GM12878 (cell line): ENCODE measurements around the gene DDX20. TPM values are rescaled to one million over a fixed set of nuclear protein-coding genes. Genes with fewer than 3 reads are reported as not detected.
A peak's percentile ranks its signal among the peaks of the same experiment; 100 is the strongest.

Experiments used
- ATAC-seq: fragments of 200-7000 bp; cut with Tn5 transposase; 3 replicates; pipeline ENCODE4 v1.9.1; 2020; ENCODE audit warnings: mild to moderate bottlenecking, moderate library complexity
- BruUV-seq: library from RNA; stranded (reverse); fragments of 400-500 nt; replicated peaks from 2 replicates; lab custom pipeline; 2021; lab: Mats Ljungman, UMichigan
- CTCF ChIA-PET: fragments of 300-600 bp; sonication (Branson Sonifier 250); formaldehyde crosslinking; extraction: SDS; loops from one replicate; lab custom pipeline; 2021; ENCODE audit warnings: inconsistent platforms; lab: Yijun Ruan, JAX
- POLR2A ChIA-PET: fragments of 350-600 bp; formaldehyde crosslinking; extraction: SDS; loops from one replicate; lab custom pipeline; 2021; ENCODE audit warnings: inconsistent platforms; lab: Charles Lee
- RAD21 ChIA-PET: fragments of 300-600 bp; sonication (Branson Sonifier 250); formaldehyde crosslinking; loops from one replicate; lab custom pipeline; 2023; ENCODE audit warnings: antibody characterized with exemption; ENCODE audit not compliant: unreplicated experiment; lab: Charles Lee
- SMC1A ChIA-PET: fragments of 300-600 bp; sonication (Branson Sonifier 250); formaldehyde crosslinking; loops from one replicate; lab custom pipeline; 2023; ENCODE audit not compliant: unreplicated experiment, uncharacterized antibody; lab: Charles Lee
- DNase-seq: peaks from one replicate; pipeline ENCODE4 v3.0.0-alpha.2; 2011; ENCODE audit warnings: low read depth, low spot score
- FAIRE-seq: peaks from 3 replicates; lab custom pipeline; 2011; peaks lifted over from hg19 to GRCh38; lab: Jason Lieb, UNC
- H2AFZ ChIP-seq: 2 replicates; pipeline ENCODE4 v1.6.0; 2011; ENCODE audit warnings: low read depth, low read length, control low read depth; ENCODE audit not compliant: control insufficient read depth
- H3K27ac ChIP-seq: 2 replicates; pipeline ENCODE4 v1.5.1; 2011; ENCODE audit warnings: control low read depth; ENCODE audit not compliant: control insufficient read depth, insufficient read depth
- H3K27me3 ChIP-seq, 2 experiments: replicated peaks in 1 of 2; 2 replicates each; pipeline versions ENCODE4 v1.6.0 to v1.6.1; 2011; ENCODE audit warnings: low read length in 1 of 2; ENCODE audit not compliant: control insufficient read depth in 2 of 2, insufficient read depth in 2 of 2
- H3K36me3 ChIP-seq, 2 experiments: 2 replicates each; pipeline ENCODE4 v1.5.1; 2011; ENCODE audit warnings: low read length in 1 of 2; ENCODE audit not compliant: control insufficient read depth in 2 of 2, insufficient read depth in 2 of 2
- H3K4me1 ChIP-seq: 2 replicates; pipeline ENCODE4 v1.6.1; 2011; ENCODE audit warnings: mild to moderate bottlenecking, low read length, moderate library complexity, mixed read lengths; ENCODE audit not compliant: control insufficient read depth, insufficient read depth
- H3K4me2 ChIP-seq: 2 replicates; pipeline ENCODE4 v1.6.0; 2011; ENCODE audit warnings: control low read depth; ENCODE audit not compliant: control insufficient read depth, insufficient read depth
- H3K4me3 ChIP-seq: fragments of 200-600 bp; sonication (generic); 2 replicates; pipeline ENCODE4 v1.5.1; 2016
- H3K79me2 ChIP-seq: 2 replicates; pipeline ENCODE4 v1.6.0; 2011; ENCODE audit warnings: low read length; ENCODE audit not compliant: control insufficient read depth, insufficient read depth
- H3K9ac ChIP-seq: 2 replicates; pipeline ENCODE4 v1.8.0; 2011; ENCODE audit warnings: low read length, control low read depth, mixed read lengths; ENCODE audit not compliant: control insufficient read depth, insufficient read depth
- H3K9me3 ChIP-seq: replicated peaks from 3 replicates; pipeline ENCODE4 v1.5.1; 2011; ENCODE audit warnings: mild to moderate bottlenecking, low read length; ENCODE audit not compliant: control insufficient read depth, insufficient read depth
- H4K20me1 ChIP-seq: 2 replicates; pipeline ENCODE4 v1.6.0; 2011; ENCODE audit not compliant: control insufficient read depth, insufficient read depth
- CTCF ChIP-seq, 3 experiments: IDR thresholded peaks in 2 of 3; conservative IDR thresholded peaks in 1 of 3; 2 replicates each; pipeline ENCODE4 v1.5.1; 2011; ENCODE audit warnings: low read depth in 3 of 3, low read length in 3 of 3, mild to moderate bottlenecking in 3 of 3, control low read depth in 2 of 3, moderate library complexity in 2 of 3, inconsistent platforms in 1 of 3, mixed read lengths in 1 of 3; ENCODE audit not compliant: control insufficient read depth in 2 of 3, insufficient read depth in 1 of 3; ENCODE audit errors: extremely low read depth in 1 of 3
- MEF2B ChIP-seq: fragments of 450-650 bp; IDR thresholded peaks from 2 replicates; pipeline ENCODE4 v1.6.1; 2018; ENCODE audit warnings: mild to moderate bottlenecking, moderate library complexity; ENCODE audit not compliant: partially characterized antibody, poor library complexity, severe bottlenecking
- MXI1 ChIP-seq: fragments of 150-350 bp; IDR thresholded peaks from 2 replicates; pipeline ENCODE4 v1.6.1; 2011; ENCODE audit warnings: low read depth, mild to moderate bottlenecking, inconsistent platforms, low read length, improper control_type of control experiment
- NR2C1 ChIP-seq: fragments of 450-650 bp; IDR thresholded peaks from 2 replicates; pipeline ENCODE4 v1.6.1; 2017; ENCODE audit warnings: antibody characterized with exemption, mild to moderate bottlenecking, moderate library complexity
- POLR2AphosphoS2 ChIP-seq: IDR thresholded peaks from 2 replicates; pipeline ENCODE4 v1.6.1; 2011; ENCODE audit warnings: low read depth, mild to moderate bottlenecking, low read length, improper control_type of control experiment, moderate library complexity
- SRF ChIP-seq, 2 experiments: IDR thresholded peaks; 2 replicates each; pipeline ENCODE4 v1.6.1; 2011; ENCODE audit warnings: low read depth in 2 of 2, low read length in 2 of 2, mild to moderate bottlenecking in 1 of 2, moderate library complexity in 1 of 2
- ZZZ3 ChIP-seq: IDR thresholded peaks from 2 replicates; pipeline ENCODE4 v1.6.1; 2011; ENCODE audit warnings: low read depth; ENCODE audit not compliant: control insufficient read depth, insufficient read length
- WGBS: methylation state at CpG from one replicate; pipeline ENCODE4 v1.1.6; 2016; ENCODE audit warnings: low lambda C conversion rate; ENCODE audit not compliant: insufficient replicate concordance, insufficient coverage; ENCODE audit errors: missing lambda C conversion rate; 5-methylcytosine and 5-hydroxymethylcytosine counted together
- in situ Hi-C: fragments of 300-500 bp; cut with MboI; formaldehyde crosslinking; loops from 9 replicates; pipeline ENCODE4 v1.14.3; 2018; ENCODE audit warnings: mixed read lengths
- intact Hi-C: fragments of 100-400 bp; cut with micrococcal nuclease; formaldehyde crosslinking; loops from one replicate; pipeline ENCODE4 v1.14.2; 2022; ENCODE audit not compliant: unreplicated experiment
- polyA plus RNA-seq, 11 experiments: library from polyadenylated mRNA; depleted of rRNA in 4 of 11; unstranded in 6 of 11; stranded (reverse) in 5 of 11; fragments of >200 nt; fragmentation: Nextera tagmentation in 4 of 11; fragmentation: Illumina TruSeq in 1 of 11; extraction: Ambion mirVana in 4 of 11; extraction: Trizol in 1 of 11; gene quantifications; 1 replicate in 1 of 11; 2 replicates in 10 of 11; pipeline versions ENCODE4 v1.2.1 to v1.2.3, GENCODE V29; 2011 to 2016; ENCODE audit warnings: inconsistent platforms in 2 of 11, missing spikeins in 2 of 11, low read depth in 1 of 11
- total RNA-seq, 4 experiments: library from RNA; depleted of rRNA in 3 of 4; stranded (reverse); fragments of >200 nt in 3 of 4; fragmentation: Illumina TruSeq in 1 of 4; extraction: Trizol in 1 of 4; gene quantifications; 2 replicates each; pipeline versions ENCODE4 v1.2.1 to v1.2.3, GENCODE V29; 2013 to 2021

DDX20 gene
- total and polyA plus RNA-seq, 10 of the 15 experiments (the other 5 are each of a cell fraction or from before 2014, with no cell fraction given) = 7.2 to 30.6 (median 25.1) TPM

- ChIA-PET SMC1A (no interaction called here), RAD21 (no interaction called here), POLR2A (no interaction called here), CTCF (no interaction called here)
- Histone ChIP-seq H3K36me3 (no peaks in the 10 kb centered on the region), H3K27ac (no peak overlapping the region), H3K79me2 (no peaks in the 10 kb centered on the region), H3K4me3 (no peak overlapping the region), H3K4me1 (no peaks in the 10 kb centered on the region), H3K4me2 (no peak overlapping the region), H3K9ac (no peak overlapping the region), H3K9me3 (no peaks in the 10 kb centered on the region), H2AFZ (no peak overlapping the region), H3K27me3 (peaks cover 0 to 9% of the 10 kb centered on the region in 2 experiments), H4K20me1 (no peaks in the 10 kb centered on the region; the same call in 1 of the 2 replicates)
- FAIRE-seq = no peak
- no peak for DNase-seq
- 25% methylated on average over 4 of the region's 4 CpGs for WGBS
- in situ Hi-C loops (no loop called here), intact Hi-C loops (no loop called here)
- no TSS peak for BruUV-seq
- ATAC-seq = no peak
- TF ChIP-seq MXI1 (no peak), ZZZ3 (no peak), NR2C1 (no peak), SRF (IDR thresholded peaks at IDR 0.05; ENCODE audit: low read depth in 2 of 2, low read length in 2 of 2) (no peak)
Measured at GRCh38 chr1:111812306-111812705, 56.6 kb downstream of the DDX20 start.

- Histone ChIP-seq H2AFZ (no peak overlapping the region), H3K4me1 (no peaks in the 10 kb centered on the region), H3K4me2 (no peak overlapping the region), H3K79me2 (no peaks in the 10 kb centered on the region), H3K4me3 (no peak overlapping the region), H3K9ac (no peak overlapping the region), H3K9me3 (no peaks in the 10 kb centered on the region), H4K20me1 (no peaks in the 10 kb centered on the region; the same call in 1 of the 2 replicates), H3K27me3 (peaks cover 0 to 6% of the 10 kb centered on the region in 2 experiments), H3K36me3 (no peaks in the 10 kb centered on the region), H3K27ac (no peak overlapping the region)
- FAIRE-seq (no peak), ATAC-seq (peak; percentile 40; the same call in 2 of the 3 replicates), DNase-seq (no peak)
- BruUV-seq = no TSS peak
- ChIA-PET POLR2A (no interaction called here), CTCF (interaction anchor here (1.0 to 1.3 kb wide), 2 partner anchors 25 to 332 kb away, joined by 3 to 5 read pairs; no protein-coding TSS in a partner anchor), RAD21 (no interaction called here), SMC1A (no interaction called here)
- 24% methylated on average over 16 of the region's 16 CpGs for WGBS
- in situ Hi-C loops (no loop called here), intact Hi-C loops (no loop called here)
- peak in 1 of 3 experiments; percentile 15; a peak in 1 of 6 replicates for TF ChIP-seq CTCF (IDR thresholded peaks at IDR 0.05 in 2 of 3, conservative IDR thresholded peaks at IDR 0.05 in 1 of 3; ENCODE audit: control insufficient read depth in 2 of 3, extremely low read depth in 1 of 3, insufficient read depth in 1 of 3, low read depth in 3 of 3, low read length in 3 of 3)
- TF ChIP-seq MEF2B = no peak
- no peak for TF ChIP-seq POLR2AphosphoS2
Measured at GRCh38 chr1:111813440-111814304, 58.0 kb downstream of the DDX20 start.
